NCI-H146 (cell line): ENCODE measurements around the gene B4GALNT2.

Experiments used
- DNase-seq: peaks from one replicate; lab custom pipeline; 2025; lab: John Stamatoyannopoulos, UW

The B4GALNT2 gene

DNA sequence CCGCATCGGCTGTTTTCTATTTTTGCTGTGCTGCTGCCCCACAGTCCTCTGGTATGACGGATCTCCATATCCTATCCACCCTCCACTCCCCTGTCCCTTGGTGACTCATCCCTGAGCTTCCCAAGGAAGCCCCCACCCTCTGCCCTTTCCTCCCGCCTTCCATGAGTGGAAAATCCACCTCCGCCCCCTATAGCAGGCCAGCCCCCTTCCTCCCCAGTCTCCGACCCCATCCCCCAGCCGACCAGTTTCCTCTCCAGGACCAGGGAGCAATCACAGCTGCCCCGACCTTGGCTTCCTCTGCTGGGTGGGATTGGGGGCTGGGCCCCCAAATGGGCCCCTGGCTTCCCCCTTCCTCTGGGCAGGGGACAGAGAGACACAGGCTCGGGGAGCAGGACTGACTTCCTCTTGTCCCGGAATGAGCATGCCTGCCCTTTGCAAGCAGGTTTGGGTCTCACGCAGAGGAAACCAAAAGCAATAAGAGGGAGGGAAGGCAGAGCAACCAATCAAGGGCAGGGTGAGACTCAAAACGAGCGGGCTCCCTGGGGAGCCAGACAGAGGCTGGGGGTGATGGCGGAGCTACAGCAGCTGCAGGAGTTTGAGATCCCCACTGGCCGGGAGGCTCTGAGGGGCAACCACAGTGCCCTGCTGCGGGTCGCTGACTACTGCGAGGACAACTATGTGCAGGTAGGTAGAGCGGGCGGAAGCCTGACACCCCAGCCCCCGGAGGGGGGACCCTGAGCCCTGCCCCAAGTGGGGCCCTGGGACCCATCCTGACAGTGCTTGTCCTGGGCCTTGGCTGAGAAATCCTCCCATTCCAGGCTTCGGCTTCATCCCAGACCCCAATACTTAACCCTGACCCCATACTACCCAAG lies 77.8 kb downstream of the B4GALNT2 start, which contains the start of the genes ABI3 and GNGT2:
Gene ABI3 (plus strand): TSS at position 550 of the 872 bp plus-strand sequence. CDS start 18 bp downstream, at position 568.
Gene GNGT2 (minus strand): TSS at position 417 of the 872 bp plus-strand sequence. CDS start 3,152 bp downstream, outside the sequence.
- no peak for DNase-seq

DNA sequence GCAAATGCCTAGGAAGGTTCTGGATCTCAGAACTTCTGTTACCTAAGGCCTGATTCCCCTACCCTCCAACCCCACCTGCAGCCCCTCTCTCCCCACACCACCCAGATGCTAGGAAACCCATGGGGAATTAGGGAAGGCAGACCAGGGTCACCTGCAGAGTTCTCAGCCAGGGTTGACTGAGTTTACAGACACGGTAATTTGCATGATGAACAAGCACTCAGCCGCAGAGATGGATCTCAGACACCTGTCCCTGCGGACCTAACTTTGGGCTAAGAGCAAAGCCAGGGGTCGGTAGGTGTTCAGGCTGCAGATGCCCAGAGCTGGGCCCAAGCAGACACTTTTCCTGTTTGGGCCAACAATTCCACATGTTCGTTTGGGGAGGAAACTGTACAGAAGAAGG lies 80.8 kb downstream of the B4GALNT2 start:
- no peak for DNase-seq

DNA sequence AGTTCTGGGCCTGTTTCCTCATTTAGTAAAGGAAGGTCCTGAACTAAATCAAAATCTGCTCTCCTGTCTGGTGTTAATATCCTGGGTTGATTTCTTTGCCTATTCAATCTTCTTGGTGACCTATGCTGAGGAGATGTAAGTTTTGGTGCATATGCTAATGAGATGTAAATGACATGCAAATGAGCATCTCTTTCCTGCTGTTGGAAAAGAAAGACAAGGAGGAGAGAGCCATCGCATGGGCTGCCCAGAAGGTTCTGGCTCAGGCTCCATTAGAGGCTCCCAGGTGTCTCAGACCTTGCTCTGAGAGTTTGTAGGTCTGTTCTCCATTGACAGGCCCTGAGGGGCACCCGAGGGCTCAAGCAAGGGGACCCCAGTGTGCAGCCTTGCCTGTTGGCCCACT lies 81.3 kb downstream of the B4GALNT2 start:
- no peak for DNase-seq

DNA sequence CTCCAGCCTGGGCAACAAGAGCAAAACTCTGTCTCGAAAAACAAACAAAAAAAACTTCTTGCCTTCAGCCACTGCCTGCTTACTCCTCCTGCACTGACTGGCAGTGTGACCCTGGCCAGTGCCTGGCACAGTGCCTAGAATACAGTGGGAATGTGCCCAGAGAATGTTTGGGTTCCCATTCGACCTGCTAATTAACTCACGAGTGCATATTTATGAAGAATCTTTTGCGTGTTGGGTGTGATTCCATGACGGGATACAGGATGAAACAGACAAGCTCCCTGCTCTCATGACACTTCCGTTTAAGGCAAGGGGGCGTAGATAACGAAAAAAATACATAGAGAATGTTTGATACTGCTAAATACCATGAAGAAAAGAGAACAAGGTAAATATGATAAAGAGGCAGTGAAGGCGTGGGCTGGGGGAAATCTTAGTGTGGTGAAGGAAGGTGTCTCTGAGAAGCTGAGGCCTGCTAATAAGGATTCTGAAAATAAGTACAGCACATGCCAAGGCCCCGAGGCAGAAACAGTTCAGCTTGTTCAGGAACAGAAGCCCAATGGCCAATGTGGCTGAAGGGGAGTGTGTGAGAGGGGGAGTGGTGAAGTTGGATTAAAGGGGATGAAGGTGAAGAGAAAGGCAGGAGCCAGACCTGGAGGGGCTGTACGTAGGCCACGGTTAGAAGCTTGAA lies 82.2 kb downstream of the B4GALNT2 start:
- no peak for DNase-seq

DNA sequence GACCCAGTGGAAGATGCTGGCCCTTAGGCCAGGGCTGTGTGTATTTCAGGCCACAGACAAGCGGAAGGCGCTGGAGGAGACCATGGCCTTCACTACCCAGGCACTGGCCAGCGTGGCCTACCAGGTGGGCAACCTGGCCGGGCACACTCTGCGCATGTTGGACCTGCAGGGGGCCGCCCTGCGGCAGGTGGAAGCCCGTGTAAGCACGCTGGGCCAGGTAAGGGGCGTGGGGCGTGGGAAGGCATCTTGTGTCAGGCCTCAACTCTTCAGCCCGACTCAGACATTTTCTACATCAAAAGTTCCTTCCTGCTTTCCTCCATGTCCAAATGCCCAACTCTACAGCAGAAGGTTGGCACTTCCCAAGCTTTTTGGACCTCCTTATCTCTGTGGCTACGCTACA lies 83.9 kb downstream of the B4GALNT2 start:
- no peak for DNase-seq

DNA sequence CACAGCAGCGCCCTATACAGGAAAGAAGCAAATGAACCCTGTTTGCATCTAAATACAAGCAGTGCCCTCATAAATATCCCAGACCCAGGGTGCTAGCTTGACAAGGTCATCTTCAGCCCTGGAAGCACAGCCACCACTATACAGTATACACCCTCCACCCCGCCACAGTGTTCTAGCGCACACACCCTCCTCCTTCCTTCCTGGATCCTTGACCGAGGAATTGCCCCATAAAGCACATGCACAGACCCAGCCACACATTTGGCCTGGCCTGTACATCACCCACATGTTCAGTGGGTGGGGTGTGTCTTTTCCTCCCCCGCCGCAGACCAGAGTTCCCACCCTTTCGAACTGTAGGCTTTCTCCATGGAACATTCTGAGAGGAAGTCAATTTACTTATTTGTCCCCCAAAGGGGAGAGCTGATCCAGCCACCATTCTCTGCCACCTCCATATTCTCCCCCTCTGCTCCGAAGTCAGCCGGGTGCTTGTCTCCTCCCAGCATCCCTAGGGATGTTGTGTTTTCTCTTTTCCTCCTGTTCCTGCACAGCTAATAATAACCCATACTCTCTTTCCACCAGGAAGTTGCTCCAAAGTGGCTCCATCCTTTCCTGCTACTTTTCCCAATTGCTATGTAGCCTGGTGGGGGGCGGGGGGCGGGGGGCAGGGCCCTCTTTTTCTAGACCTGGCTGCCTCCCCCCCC lies 84.5 kb downstream of the B4GALNT2 start:
- DNase-seq, result no peak

DNA sequence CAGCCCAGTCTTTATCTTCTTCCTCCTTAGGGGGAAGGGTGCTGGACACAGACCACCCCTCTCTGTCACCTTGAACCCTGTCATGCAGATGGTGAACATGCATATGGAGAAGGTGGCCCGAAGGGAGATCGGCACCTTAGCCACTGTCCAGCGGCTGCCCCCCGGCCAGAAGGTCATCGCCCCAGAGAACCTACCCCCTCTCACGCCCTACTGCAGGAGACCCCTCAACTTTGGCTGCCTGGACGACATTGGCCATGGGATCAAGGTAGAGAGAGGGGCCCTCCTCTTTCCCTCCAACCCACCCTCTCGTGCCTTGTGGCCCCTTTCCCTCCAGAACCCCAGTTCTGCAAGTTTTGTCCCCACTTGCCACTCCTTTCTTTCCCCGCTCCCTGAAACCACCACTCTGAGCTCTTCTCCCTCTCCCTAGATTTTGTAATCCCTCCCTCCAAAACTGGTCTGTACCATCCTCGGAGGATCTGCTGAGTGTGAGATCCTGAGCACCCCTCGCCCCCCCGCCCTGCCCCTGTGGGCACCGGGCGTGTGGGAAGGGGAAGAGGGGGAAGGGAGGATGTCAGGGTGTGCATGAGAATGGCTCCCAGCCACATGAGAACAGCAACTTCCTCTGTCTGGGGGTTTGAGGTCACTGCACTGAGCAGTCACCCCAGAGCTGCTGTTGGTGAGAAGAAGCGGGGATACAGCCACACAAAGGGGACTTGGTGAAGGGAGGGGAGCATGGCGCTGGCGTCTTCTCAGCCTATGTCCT lies 85.3 kb downstream of the B4GALNT2 start:
- no peak for DNase-seq

DNA sequence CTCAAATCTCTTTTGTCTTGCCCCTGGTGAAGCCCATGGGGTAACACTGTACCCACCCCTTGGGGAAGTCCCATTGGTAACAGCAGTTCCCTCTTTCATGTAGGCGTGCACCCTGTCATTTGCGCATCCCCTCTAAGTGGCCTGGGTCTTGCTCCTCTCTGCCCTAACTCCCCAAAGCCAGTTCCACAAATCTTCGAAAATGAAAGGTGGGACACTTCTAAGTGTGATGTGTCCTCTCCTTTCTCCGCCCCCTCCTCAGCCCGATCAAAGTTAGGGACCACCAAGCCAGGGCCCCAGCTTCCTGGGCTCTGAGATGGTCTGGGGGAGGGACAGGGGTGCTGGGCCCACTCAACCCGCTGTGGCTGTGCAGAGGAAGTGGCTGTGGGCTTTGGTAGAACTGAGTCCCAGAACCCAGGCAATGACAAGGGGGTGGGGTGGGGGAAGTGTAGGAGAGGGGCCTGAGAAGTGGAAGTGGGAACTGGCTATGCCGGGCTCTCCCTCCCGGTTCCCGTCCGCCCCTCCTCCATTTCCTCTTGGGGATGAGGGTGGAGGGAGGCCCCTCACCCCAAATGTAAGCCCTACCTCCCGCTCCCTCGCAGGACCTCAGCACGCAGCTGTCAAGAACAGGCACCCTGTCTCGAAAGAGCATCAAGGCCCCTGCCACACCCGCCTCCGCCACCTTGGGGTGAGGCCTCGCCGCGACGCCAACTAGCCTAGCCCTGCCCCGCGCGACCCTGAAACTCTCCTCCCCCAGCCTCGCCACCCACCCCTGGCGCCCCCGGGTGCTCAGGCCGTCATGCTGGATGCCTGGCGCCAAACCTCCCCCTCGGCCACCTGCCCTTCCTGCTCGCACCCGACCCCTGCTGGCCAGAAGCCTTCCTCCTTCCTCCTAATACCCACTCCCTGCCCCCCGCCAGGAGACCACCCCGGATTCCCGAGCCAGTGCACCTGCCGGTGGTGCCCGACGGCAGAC lies 86.7 kb downstream of the B4GALNT2 start:
- DNase-seq, result no peak

DNA sequence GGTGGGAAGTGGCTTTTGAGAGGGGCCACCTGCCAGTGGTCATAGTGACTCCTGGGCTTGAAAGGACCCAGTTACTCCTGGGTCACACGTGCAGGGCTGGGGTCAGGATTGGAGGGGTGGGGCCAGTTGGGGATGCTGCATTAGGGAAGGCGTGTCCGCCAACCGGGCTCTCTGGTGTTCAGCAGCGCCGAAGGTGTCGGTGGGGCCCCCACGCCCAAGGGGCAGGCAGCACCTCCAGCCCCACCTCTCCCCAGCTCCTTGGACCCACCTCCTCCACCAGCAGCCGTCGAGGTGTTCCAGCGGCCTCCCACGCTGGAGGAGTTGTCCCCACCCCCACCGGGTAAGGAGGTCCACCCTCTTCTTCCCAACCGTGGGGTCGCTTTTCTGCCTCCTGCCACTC lies 87.4 kb downstream of the B4GALNT2 start:
- no peak for DNase-seq

DNA sequence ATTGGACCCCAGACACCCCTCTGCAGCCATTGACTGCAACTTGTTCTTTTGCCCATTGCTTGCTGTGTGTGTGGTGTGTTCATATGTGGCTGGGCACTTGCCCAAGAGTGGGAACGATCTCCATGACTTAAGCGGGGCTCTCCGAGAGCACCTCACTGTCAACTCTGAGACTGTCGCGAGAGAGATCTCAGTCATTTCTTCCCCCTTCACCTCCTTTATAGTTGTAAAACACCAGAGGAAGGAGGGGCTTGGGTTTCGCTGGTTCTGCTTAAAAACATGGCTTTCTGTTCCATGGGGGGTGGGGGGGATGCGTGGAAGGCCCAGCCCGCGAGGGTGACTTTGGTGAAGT lies 90.6 kb downstream of the B4GALNT2 start:
- DNase-seq, result no peak

DNA sequence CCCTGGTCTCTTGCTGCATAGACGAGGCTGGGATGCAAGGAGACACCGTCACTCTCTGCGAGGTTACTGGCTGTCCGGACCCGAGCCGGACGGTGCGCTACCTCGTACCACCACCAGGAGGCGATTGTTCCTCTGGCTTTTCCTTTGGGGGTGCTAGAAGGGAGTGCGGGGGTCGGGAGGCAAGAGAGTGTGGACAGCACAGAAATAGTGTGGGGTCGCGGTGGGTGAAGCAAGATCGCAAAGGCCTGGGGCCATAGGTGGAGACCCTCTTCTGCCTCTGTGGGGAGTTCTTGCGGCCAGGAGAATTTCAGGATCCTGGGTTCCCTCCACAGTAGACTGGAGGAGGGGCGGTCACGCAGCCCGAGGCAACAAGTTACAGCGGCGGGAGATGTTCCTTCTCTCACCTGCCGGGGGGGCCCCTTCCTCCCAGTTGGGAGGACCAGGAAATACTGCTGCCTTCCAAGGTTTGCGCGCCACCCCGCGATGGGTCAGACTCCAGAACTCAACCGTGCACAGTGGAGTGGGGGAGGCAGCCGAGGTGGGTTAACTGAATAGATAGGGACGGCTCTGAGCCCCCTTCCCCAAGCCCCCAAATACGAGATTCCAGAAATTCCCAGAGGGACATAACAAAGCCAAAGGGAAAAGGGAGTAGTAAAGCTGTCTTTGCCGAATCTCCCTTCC lies 91.1 kb downstream of the B4GALNT2 start:
- no peak for DNase-seq

DNA sequence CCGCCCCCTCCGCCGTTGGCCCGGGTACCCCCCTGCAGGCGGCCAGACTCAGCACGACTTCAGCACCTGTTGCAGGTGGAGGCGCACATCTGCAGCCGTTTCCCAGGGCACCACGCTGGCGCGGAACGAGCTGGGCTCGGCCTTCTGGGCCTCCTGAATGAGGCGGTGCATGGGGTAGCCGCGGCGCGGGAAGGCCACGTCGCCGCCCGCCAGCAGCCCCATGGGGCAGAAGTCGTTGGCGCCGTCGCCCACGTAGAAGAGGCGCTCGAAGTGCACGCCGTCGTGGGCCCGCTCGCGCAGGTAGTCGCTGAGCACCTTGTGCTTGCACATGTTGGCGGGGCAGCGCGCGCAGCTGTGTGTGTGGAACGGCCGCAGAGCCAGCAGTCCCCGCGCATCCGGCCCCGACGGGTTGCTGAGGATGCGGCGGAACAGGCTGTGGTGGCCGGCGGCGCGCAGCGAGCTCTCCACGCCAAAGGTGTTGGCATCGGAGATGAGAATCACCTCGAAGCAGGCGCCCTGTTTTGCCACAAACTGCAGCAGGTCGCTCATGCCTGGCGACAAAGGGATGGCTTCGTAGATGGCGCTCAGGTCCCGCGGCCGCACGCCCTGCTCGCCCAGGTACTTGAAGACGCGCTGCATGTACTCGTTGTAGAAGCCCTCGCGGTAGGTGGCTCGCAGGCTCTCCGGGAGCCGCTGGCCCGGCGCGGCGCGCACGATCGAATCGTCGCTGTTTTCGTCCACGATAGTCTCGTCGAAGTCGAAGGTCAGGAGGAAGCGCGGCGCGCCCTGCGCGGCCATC lies 91.8 kb downstream of the B4GALNT2 start:
- DNase-seq, result peak; percentile 41

DNA sequence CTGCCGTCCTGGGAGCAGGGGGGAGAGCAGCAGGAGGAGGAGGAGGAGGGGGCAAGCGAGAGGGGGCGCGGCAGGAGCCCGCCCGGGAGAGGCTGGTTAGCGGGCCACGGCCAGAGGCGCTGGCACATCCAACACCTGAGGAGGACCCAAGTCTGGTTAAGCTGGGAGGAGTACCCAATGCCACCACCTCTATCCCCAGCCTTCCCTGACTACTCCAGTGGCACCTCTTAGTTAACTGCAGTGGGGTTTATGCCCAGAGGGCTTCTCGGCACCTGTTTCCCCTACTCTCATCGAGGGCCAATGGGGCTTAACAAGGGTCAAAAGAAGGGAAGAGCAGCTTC lies 92.4 kb downstream of the B4GALNT2 start:
- DNase-seq, result no peak

DNA sequence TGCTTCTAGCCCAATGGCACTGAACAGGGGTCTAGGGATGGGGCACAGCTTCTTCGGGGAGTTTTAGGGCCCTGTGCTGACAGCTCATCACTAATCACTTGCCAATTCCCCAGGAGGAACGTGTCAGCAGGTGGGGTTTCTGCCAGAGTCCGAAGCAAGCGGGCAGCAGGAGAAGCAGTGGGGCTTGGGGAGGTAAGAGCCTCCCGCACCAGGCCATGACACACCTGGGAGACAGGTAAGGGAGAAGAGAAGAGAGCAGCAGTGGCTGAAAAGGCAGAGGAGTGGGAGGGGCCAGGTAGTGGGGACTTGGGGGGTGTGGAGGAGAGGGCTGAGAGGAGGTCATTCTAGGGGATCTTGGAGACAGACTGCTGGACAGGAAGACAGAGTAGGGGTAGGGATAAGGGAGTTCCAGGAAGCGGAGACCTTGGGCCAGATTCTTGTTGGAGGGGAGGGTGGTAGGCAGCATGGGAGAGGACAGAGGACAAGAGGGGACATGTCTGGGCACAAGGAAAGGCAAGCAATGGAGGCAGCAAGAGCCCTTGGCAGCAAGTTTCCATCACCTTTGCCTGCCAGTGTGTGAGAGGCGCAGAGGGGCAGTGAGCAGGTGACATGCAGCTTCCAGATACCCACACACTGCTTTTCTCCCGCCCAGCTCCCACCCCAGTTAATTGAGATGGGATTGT lies 93.1 kb downstream of the B4GALNT2 start:
- no peak for DNase-seq
